ES-I3 (cell line): ENCODE measurements around the gene SELPLG.

ENCODE experiments used
- H3K36me3 ChIP-seq: 2 replicates; pipeline ENCODE4 v1.6.1; 2013; ENCODE audit warnings: mild to moderate bottlenecking, low read length, control low read depth, moderate library complexity; ENCODE audit not compliant: insufficient read depth
- H3K4me1 ChIP-seq: 2 replicates; pipeline ENCODE4 v1.6.1; 2013; ENCODE audit warnings: mild to moderate bottlenecking, control low read depth, low read length; ENCODE audit not compliant: insufficient read depth
- H3K9ac ChIP-seq: 2 replicates; pipeline ENCODE4 v1.6.1; 2013; ENCODE audit warnings: low read depth, mild to moderate bottlenecking, low read length, moderate library complexity
- H3K9me3 ChIP-seq: 2 replicates; pipeline ENCODE4 v1.6.1; 2013; ENCODE audit warnings: mild to moderate bottlenecking, low read length, moderate library complexity; ENCODE audit not compliant: control insufficient read depth, insufficient read depth

The SELPLG gene, protein sequence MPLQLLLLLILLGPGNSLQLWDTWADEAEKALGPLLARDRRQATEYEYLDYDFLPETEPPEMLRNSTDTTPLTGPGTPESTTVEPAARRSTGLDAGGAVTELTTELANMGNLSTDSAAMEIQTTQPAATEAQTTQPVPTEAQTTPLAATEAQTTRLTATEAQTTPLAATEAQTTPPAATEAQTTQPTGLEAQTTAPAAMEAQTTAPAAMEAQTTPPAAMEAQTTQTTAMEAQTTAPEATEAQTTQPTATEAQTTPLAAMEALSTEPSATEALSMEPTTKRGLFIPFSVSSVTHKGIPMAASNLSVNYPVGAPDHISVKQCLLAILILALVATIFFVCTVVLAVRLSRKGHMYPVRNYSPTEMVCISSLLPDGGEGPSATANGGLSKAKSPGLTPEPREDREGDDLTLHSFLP

DNA sequence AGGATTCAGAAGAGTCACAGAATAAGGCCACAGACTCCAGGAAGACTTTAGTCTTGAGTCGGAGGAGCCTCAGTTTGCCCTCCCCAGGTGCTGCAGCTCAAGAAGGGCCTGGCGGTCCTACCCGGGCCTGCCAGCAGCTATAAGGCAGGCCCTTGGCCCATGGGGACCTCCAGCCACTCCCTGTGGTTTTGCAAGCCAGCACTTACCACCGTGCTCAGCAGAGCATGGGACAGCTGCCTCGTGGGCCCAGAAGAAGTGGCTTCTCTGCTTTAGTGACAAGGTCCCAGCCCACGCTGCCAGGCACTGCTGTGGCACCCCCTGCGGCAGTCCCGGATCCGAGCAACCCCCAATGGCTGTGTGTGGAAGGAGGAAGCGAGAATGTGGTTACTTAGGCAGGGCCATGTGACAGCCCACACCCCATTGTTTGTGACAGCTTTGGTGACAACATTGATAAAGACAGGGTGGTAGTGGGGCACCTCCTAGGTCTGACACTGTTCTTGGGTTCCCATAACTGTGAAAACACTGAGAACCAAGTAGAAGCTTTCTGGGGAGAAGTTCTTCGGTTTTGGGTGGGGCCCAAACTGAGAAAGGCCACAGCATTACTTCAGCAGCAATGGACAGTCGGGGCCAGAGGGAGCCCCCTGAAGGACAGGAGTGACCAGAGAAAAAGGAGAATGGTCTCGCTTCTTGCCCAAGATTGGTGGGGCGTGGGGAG, at the start of gene SELPLG:
Gene SELPLG (minus strand): TSS at position 361 of the 715 bp plus-strand sequence. CDS start 9,587 bp downstream, outside the sequence.
- no peak within 1 kb of the TSS for H3K9ac ChIP-seq

DNA sequence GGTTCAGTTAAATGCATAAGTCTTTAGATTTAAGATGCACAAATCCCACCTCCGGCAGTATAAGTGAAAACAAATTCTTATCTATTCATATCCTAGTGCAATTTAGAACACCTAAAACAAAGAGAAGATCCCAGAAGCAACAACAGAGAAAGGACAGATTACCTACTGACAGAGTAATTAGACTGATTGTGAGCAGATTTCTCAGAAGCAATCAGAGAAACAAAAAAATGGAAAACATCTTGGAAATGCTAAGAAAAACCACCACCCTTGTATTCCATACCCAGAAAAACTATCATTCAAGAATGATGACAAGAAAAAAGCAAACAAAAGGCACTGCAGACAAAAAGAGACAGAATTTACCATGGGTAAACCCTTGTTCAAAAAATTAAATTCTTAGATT, 47.6 kb upstream of the SELPLG start:
- H3K9me3 ChIP-seq: no peaks in the 10 kb centered on the region
- H3K4me1 ChIP-seq: peaks cover 3% of the 10 kb centered on the region; the same call in 1 of the 2 replicates
- H3K9ac ChIP-seq: no peak overlapping the region

More for the DNA sequence above, at the start of gene SELPLG:
- H3K9me3 ChIP-seq: no peaks in the 10 kb centered on the region
- H3K4me1 ChIP-seq: peaks cover 47% of the 10 kb centered on the region
- no peaks in the 10 kb centered on the region for H3K36me3 ChIP-seq

DNA sequence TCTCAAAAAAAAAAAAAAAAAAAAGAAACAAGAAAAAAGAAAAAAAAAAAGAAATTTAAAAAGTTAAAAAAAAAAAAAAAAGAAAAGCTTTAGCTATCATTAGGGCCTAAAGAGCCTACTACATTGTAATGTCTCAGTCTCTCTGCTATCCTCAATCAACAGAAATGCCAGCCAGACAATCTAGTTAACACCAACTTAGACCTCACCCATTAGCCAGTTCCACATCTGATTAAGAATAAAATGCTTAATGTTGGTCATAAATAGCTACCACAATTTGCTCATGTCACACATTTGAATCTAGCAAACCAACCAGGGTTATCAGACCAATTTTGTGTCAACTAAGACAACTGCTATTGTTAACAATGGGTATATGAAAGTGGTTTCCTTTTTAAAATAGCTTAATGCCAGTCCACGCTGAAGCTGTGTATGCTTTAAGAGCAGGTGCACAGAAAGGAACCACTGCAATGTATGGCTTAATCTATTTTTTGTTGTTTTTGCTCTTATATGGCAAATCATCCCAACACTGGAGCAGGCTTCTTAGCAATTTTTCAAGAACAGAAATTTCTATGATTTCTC, 45.5 kb upstream of the SELPLG start:
- H3K9me3 ChIP-seq: no peaks in the 10 kb centered on the region
- H3K36me3 ChIP-seq: peaks cover 9% of the 10 kb centered on the region
- peaks cover 2% of the 10 kb centered on the region; the same call in 1 of the 2 replicates for H3K4me1 ChIP-seq
- no peak overlapping the region for H3K9ac ChIP-seq

More for the DNA sequence above, 47.6 kb upstream of the SELPLG start:
- no peaks in the 10 kb centered on the region for H3K36me3 ChIP-seq

DNA sequence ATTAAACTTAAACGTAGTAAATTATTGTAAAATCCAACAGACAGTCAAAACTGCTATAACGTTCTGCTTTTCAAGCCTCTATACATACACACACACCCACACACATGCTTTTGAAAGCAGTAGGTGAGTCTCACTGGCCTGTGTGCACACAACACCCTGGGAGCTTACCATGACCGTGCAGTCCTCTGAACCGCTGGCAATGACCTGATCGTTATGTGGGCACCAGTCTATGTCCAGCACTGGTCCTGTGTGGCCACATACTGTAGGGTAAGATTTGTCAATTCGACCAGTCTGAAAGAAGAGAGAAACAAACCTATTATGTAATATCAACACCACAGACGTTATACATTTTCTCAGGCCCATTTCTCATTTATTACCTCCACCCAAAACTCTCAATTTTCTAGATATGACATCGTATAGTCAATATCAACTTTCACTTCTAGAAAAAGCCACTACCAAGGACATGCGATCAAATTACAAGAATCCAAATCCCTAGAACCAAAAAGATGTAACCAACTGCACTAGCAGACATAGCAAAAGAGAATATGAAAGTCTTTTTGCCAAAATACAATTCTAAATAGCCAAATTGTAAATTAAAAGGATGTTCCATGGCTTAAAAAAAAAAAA, 44.5 kb upstream of the SELPLG start:
- Histone ChIP-seq H3K36me3 (peaks cover 9% of the 10 kb centered on the region), H3K9ac (no peak overlapping the region), H3K9me3 (no peaks in the 10 kb centered on the region), H3K4me1 (no peaks in the 10 kb centered on the region)

DNA sequence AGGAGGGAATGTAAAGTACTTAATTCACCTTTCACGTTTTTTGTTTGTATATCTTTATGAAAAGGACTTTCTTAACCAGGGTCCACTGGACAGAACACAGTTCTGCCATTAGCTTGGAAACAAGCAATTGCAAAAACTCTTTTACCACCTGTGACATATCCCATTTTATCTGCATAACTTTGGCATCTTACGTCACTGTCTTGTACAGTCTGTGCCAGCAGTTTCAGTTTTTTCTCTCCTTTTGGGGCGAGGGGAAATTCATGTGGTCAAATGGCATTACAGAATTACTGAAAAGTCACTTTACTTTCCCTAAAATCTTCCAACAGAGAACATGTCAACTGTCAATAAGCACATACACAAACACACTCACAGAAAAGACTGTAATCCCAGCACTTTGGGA, 43.7 kb upstream of the SELPLG start:
- Histone ChIP-seq H3K9me3 (no peaks in the 10 kb centered on the region), H3K36me3 (peaks cover 9% of the 10 kb centered on the region), H3K4me1 (no peaks in the 10 kb centered on the region), H3K9ac (no peak overlapping the region)

DNA sequence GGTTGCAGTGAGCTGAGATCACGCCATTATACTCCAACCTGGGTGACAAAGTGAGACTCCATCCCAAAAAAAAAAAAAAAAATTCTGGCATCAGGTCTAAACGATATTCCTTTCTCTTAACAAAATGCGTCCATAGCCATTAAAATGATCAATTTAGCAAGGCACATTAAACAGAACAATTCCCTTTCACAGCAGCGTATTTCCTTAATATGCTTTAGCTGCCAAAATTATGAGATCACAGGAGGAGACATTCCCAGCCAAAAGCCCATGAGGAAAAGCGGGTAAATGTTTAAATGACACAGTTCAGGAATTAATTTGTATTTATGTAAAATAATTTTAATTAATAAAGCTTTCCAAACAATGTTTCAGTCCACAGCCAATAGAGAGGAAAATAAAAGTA, 43.0 kb upstream of the SELPLG start:
- H3K9ac ChIP-seq: no peak overlapping the region
- H3K9me3 ChIP-seq: no peaks in the 10 kb centered on the region
- H3K36me3 ChIP-seq: peaks cover 9% of the 10 kb centered on the region
- no peaks in the 10 kb centered on the region; the same call in 1 of the 2 replicates for H3K4me1 ChIP-seq

DNA sequence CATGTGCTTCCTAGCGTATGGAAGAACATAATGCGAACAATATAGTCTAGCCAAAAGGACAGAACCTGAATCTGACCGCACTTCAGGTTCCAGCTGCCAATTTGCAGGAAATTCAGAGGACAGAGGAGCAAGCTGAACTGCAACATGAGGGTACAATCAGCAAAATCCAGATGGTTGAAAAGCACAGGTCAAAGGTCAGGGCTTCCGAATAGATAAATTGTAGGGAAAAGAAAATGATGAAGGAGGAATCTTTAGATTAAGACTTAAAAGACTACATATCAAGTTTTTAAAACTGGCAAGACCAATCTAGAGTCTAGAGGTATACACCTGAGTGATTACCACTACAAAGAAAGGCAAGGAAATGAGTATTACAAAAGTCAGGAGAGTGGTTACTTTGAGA, 42.1 kb upstream of the SELPLG start:
- Histone ChIP-seq H3K36me3 (peaks cover 9% of the 10 kb centered on the region), H3K4me1 (no peaks in the 10 kb centered on the region; the same call in 1 of the 2 replicates), H3K9ac (no peak overlapping the region), H3K9me3 (no peaks in the 10 kb centered on the region)

DNA sequence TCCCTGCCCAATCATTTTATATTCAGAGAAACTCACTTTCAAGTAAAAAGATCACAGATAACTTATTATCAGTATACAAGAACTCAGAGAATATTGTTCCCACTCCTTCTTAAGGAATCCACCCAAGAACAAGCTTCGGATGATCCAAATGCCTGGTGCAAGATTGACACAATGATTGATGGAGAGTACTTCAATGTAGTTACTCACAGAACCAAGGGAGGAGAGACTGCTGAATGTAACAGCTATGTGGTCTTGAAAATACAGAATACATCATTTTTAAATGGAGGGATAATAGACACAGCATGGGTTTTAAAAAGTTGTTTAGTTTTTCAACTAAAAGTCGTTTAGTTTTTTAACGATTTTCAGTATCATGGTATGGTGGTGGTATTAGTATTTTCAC, 38.4 kb upstream of the SELPLG start:
- Histone ChIP-seq H3K9ac (no peak overlapping the region), H3K4me1 (peaks cover 9% of the 10 kb centered on the region; the same call in 1 of the 2 replicates), H3K9me3 (no peaks in the 10 kb centered on the region), H3K36me3 (peaks cover 9% of the 10 kb centered on the region)

DNA sequence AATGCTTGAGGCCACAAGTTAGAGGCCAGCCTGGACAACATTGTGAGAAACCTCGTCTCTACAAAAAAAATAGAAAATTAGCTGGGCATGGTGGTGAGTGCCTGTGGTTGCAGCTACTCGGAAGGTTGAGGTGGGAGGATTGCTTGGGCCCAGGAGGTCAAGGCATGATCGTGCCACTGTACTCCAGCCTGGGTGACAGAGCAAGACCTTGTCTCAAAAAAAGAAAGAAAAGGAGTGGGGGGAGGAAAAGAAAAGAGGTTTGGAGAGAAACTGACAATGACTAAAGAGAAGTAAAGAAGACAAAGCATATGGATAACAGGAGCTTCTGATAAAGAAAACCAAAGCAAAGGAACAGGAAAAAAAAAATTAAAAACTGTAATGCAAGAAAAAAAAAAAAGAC, 37.4 kb upstream of the SELPLG start:
- H3K9me3 ChIP-seq: no peaks in the 10 kb centered on the region
- peaks cover 15% of the 10 kb centered on the region; the same call in 1 of the 2 replicates for H3K4me1 ChIP-seq
- H3K9ac ChIP-seq: no peak overlapping the region
- H3K36me3 ChIP-seq: peaks cover 9% of the 10 kb centered on the region

DNA sequence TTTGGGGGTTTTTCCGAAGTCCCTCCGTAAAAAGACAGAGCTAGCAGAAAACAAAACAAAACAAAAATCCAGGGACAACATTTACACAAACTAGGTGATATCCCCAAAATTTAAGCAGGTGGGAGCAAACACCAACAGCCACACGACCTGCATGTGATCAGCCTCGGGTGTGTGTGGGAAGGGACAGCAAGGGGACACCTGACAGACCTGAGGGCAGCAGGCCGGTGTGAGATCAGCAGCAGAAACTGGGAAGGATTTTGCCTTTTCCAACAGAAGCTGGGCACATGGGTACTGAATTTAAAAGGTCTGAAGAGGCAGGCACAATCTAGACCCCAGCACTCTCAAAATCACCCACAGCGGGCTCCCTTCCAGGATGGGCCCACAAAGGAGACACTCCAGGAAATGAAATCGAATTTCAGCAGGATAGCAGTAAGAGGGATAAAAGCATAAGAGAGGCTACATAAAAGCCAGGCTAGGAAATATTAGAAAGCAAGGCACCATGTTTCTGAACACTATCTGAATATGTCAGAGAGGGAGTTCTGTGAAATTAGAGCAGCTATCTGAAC, 36.5 kb upstream of the SELPLG start:
- Histone ChIP-seq H3K4me1 (peaks cover 24% of the 10 kb centered on the region), H3K9me3 (no peaks in the 10 kb centered on the region)

DNA sequence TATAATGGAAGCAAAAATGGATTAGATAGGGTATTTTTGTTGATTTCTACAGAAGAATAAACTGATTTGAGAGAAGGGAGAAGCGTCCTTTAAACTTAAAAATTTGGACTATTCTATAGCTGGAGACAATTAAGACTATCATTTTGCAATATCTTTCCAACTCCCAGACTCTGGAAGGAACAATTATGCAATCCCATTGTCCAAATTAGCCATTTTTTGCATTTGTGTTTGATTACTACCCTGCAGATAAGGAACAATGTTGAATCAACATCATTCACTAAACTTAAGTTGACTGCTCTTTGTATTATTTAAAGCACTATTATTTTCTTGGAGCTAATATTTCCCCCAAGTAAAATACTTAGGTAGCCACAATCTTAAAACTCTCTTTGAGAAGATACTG, 34.8 kb upstream of the SELPLG start:
- no peaks in the 10 kb centered on the region for H3K36me3 ChIP-seq
- H3K9me3 ChIP-seq: no peaks in the 10 kb centered on the region
- no peak overlapping the region for H3K9ac ChIP-seq
- peaks cover 36% of the 10 kb centered on the region for H3K4me1 ChIP-seq

More for the DNA sequence above, 36.5 kb upstream of the SELPLG start:
- Histone ChIP-seq H3K9ac (no peak overlapping the region), H3K36me3 (peaks cover 4% of the 10 kb centered on the region; the same call in 1 of the 2 replicates)

DNA sequence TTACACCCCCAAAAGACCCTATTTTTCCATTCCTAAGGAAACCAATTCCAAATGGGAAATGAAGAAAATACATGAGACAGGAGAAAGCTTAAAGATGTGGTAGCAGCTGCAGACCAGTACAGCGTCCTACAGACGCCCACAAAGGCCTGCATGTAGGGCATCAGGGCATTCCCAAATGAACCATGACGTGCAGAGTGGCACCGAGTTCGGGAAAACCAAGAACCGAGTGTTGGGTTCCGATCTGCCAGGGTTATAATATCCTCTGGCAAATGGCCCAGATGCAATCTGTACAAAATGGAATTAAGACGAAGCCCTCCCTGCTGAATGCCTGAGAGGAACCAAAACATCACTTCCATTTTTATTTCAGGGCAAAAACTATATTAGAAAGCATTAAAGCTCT, 34.4 kb upstream of the SELPLG start:
- H3K9me3 ChIP-seq: no peaks in the 10 kb centered on the region
- H3K36me3 ChIP-seq: no peaks in the 10 kb centered on the region
- peaks cover 36% of the 10 kb centered on the region for H3K4me1 ChIP-seq
- no peak overlapping the region for H3K9ac ChIP-seq

DNA sequence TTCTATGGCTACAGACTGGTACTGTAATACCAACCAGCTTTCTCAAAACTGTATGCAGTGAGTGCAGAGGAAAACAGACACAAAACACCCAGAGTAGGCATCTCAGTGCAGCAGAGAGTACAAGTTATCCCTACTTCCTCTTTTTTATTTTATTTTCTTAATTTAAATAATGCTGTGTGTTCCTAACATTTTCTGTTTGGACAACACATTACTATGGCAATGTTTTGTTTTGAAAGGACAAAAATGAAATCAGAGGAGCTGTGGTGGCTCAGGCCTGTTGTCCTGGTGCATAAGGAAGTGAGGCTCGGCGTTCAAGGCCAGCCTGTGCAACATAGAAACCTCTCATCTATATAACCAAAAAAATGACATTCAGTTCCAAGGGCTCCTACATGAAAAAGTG, 33.7 kb upstream of the SELPLG start:
- no peaks in the 10 kb centered on the region for H3K9me3 ChIP-seq
- no peak overlapping the region for H3K9ac ChIP-seq
- H3K4me1 ChIP-seq: peaks cover 36% of the 10 kb centered on the region
- H3K36me3 ChIP-seq: no peaks in the 10 kb centered on the region

DNA sequence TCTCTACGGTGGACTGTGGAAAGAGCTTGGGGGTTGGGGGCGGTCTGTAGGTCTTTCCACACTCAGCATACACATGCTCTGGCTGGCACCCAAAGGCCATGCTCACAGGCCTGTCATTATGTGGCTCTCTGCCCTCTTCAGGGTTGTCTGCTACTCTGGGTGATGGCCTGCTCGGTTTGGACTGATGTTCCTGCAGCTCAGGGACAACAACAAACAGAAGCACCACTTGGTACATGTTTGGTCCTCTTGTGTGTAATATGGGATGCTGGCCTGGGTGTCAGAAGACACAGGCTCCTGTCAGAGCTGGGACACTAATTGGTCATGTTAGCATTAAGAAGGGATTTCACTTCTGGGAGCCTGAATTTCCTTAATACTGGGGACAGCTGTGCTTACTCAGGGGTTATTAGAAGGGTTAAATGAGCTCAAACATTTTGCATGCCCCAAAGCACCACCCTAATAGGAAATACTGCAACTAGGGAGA, 32.7 kb upstream of the SELPLG start:
- Histone ChIP-seq H3K4me1 (peaks cover 36% of the 10 kb centered on the region), H3K36me3 (no peaks in the 10 kb centered on the region), H3K9me3 (no peaks in the 10 kb centered on the region), H3K9ac (no peak overlapping the region)
